Naive thymus-derived CD8-positive, alpha-beta T cell (primary cell): ENCODE results near the gene DUT. TPM values are rescaled to one million over a fixed set of nuclear protein-coding genes. Genes with fewer than 3 reads are reported as not detected.
A peak's percentile ranks its signal among the peaks of the same experiment; 100 is the strongest.
"Not testable (repeated sequence)": the region's sequence is repeated elsewhere in the genome, so short reads cannot be mapped to it uniquely, and the experiment has no call there.

Experiments
- ATAC-seq, 2 donors: fragments of 150-1000 bp; cut with Tn5 transposase in 1 of 2; sonication (Bioruptor Pico), chemical (Tn5 transposase) in 1 of 2; 1 replicate in 1 of 2; 2 replicates in 1 of 2; pipeline ENCODE4 v1.10.0; 2021; ENCODE audit warnings: mild to moderate bottlenecking in 2 of 2, moderate library complexity in 2 of 2
- POLR2A ChIA-PET: fragments of 350-600 bp; sonication (Branson Sonifier 250); formaldehyde crosslinking; loops from one replicate; lab custom pipeline; 2021; ENCODE audit warnings: antibody characterized with exemption; lab: Charles Lee
- DNase-seq, 10 donors: peaks; one replicate each; pipeline versions ENCODE4 v3.0.0 to v3.0.0-alpha.2; 2020 to 2022
- H3K27ac Mint-ChIP-seq, 10 donors: one replicate each; pipeline ENCODE4 v1.8.0; 2020 to 2022; ENCODE audit warnings: mild to moderate bottlenecking in 10 of 10, mixed read lengths in 10 of 10, moderate library complexity in 4 of 10, inconsistent platforms in 1 of 10
- H3K27me3 Mint-ChIP-seq, 5 donors: one replicate each; pipeline ENCODE4 v1.8.0; 2021 to 2022; ENCODE audit warnings: mixed read lengths in 5 of 5
- H3K36me3 Mint-ChIP-seq, 3 donors: one replicate each; pipeline ENCODE4 v1.8.0; 2020 to 2022; ENCODE audit warnings: mixed read lengths in 3 of 3, mild to moderate bottlenecking in 2 of 3, inconsistent platforms in 1 of 3
- H3K4me1 Mint-ChIP-seq, 4 donors: one replicate each; pipeline ENCODE4 v1.8.0; 2021 to 2022; ENCODE audit warnings: mixed read lengths in 4 of 4
- H3K4me3 Mint-ChIP-seq, 10 donors: one replicate each; pipeline ENCODE4 v1.8.0; 2020 to 2022; ENCODE audit warnings: mild to moderate bottlenecking in 10 of 10, mixed read lengths in 10 of 10, moderate library complexity in 6 of 10, inconsistent platforms in 1 of 10
- H3K9me3 Mint-ChIP-seq, 9 donors: one replicate each; pipeline ENCODE4 v1.8.0; 2020 to 2022; ENCODE audit warnings: mixed read lengths in 9 of 9, mild to moderate bottlenecking in 3 of 9, inconsistent platforms in 1 of 9, moderate library complexity in 1 of 9
- polyA plus RNA-seq, 3 donors: library from polyadenylated mRNA; unstranded; fragments of 300-500 nt; fragmentation: Illumina TruSeq; gene quantifications; one replicate each; pipeline ENCODE4 v1.2.3, GENCODE V29; 2021
- total RNA-seq, 8 experiments: library from RNA in 2 of 8; stranded (reverse) in 2 of 8; gene quantifications; one replicate each; pipeline ENCODE4 v1.2.3 and lab custom pipeline; 2021 to 2026

DUT gene
- total and polyA plus RNA-seq, 5 experiments from 2014 or later: 108 to 141 (median 113) TPM

- no peaks in the 10 kb centered on the region for H3K36me3 Mint-ChIP-seq
- H3K4me3 Mint-ChIP-seq: no peak overlapping the region
- H3K27me3 Mint-ChIP-seq: peaks cover 0 to 11% (median 0%) of the 10 kb centered on the region in 5 donors
- no peak overlapping the region for H3K27ac Mint-ChIP-seq
- DNase-seq (no peak), ATAC-seq (no peak)
- POLR2A ChIA-PET: no interaction called here
- H3K9me3 Mint-ChIP-seq: no peaks in the 10 kb centered on the region
- no peaks in the 10 kb centered on the region for H3K4me1 Mint-ChIP-seq
These were observed 23.6 kb upstream of the DUT start for GRCh38 chr15:48307586-48307985.

- Mint-ChIP-seq H3K36me3 (no peaks in the 10 kb centered on the region), H3K27me3 (peaks cover under 1 to 19% (median under 1%) of the 10 kb centered on the region in 5 donors), H3K4me3 (no peak overlapping the region), H3K9me3 (no peaks in the 10 kb centered on the region), H3K27ac (no peak overlapping the region), H3K4me1 (peaks cover 0 to 1% (median 0%) of the 10 kb centered on the region in 4 donors)
- ATAC-seq (no peak), DNase-seq (no peak)
- POLR2A ChIA-PET: no interaction called here
These were observed 21.5 kb upstream of the DUT start for GRCh38 chr15:48309740-48310139.

DNA sequence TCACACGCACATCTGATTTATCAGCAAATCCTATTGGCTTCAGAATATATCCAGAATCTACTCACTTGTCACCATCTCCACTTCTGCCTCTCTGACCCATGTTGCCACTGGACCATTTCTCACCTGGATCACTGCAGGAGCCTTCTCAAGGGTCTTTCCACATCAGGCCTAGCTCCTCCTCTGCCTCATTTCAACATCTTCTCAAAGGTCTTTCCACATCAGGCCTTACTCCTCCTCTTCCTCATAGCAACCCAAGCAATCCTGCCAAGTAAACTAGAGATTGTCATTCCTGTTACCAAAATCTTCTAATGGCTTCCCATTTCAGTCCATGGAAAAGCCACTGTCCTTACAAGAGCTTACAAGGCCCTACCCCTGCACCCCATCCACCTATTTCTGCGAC, 18.0 kb upstream of the DUT start:
- ATAC-seq: no peak
- no peaks in the 10 kb centered on the region for H3K9me3 Mint-ChIP-seq
- peaks cover 0 to 2% (median 0%) of the 10 kb centered on the region in 4 donors for H3K4me1 Mint-ChIP-seq
- no peak overlapping the region for H3K4me3 Mint-ChIP-seq
- no peak overlapping the region for H3K27ac Mint-ChIP-seq
- no peaks in the 10 kb centered on the region for H3K36me3 Mint-ChIP-seq
- POLR2A ChIA-PET: no interaction called here
- no peak for DNase-seq
- peaks cover 2 to 14% (median 6%) of the 10 kb centered on the region in 5 donors for H3K27me3 Mint-ChIP-seq

- Mint-ChIP-seq H3K27ac (peak overlapping the region in 1 of 10 donors; percentile 41), H3K4me1 (peaks cover 0 to 2% (median 0%) of the 10 kb centered on the region in 4 donors), H3K9me3 (no peaks in the 10 kb centered on the region), H3K4me3 (no peak overlapping the region), H3K27me3 (peaks cover 2 to 14% (median 10%) of the 10 kb centered on the region in 5 donors), H3K36me3 (no peaks in the 10 kb centered on the region)
- ATAC-seq: no peak
- DNase-seq: no peak
- POLR2A ChIA-PET: no interaction called here
These were observed 16.2 kb upstream of the DUT start for GRCh38 chr15:48315041-48315440.

- Mint-ChIP-seq H3K4me3 (no peak overlapping the region), H3K9me3 (no peaks in the 10 kb centered on the region), H3K27me3 (peaks cover 3 to 16% (median 10%) of the 10 kb centered on the region in 5 donors), H3K27ac (no peak overlapping the region), H3K36me3 (no peaks in the 10 kb centered on the region), H3K4me1 (peaks cover 0 to 2% (median 0%) of the 10 kb centered on the region in 4 donors)
- POLR2A ChIA-PET: no interaction called here
- no peak for ATAC-seq
- no peak for DNase-seq
These were observed 14.0 kb upstream of the DUT start for GRCh38 chr15:48317221-48317620.

DNA sequence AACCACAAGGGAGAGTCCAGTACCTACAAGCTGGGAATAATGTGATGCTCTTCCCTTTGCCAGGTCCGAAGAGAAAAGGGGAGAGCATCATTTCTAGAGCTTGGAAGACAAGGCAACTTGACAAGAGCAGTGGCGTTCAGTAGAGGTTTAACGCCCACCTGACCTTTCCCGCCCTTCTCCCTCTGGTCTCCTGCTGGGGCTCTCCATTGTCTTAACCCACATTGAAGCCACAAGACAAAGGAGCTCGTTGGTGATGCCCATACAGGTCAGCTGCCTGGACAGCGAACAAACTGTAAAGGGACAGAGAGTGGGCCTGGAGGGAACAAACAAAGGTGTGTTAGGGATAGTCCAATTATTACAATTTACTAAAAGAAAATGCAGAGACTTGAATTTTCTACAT, 13.1 kb upstream of the DUT start:
- POLR2A ChIA-PET: no interaction called here
- Mint-ChIP-seq H3K36me3 (no peaks in the 10 kb centered on the region), H3K4me3 (no peak overlapping the region), H3K9me3 (no peaks in the 10 kb centered on the region), H3K27ac (no peak overlapping the region), H3K27me3 (peaks cover 4 to 16% (median 10%) of the 10 kb centered on the region in 5 donors), H3K4me1 (peaks cover 0 to 2% (median 0%) of the 10 kb centered on the region in 4 donors)
- DNase-seq (no peak), ATAC-seq (no peak)

GRCh38 chr15:48323294-48323693, 7.9 kb upstream of the DUT start:
- Mint-ChIP-seq H3K36me3 (no peaks in the 10 kb centered on the region), H3K27me3 (peaks cover 0 to 10% (median 2%) of the 10 kb centered on the region in 5 donors), H3K9me3 (no peaks in the 10 kb centered on the region), H3K4me3 (no peak overlapping the region), H3K27ac (no peak overlapping the region), H3K4me1 (peaks cover 0 to 3% (median under 1%) of the 10 kb centered on the region in 4 donors)
- POLR2A ChIA-PET: no interaction called here
- ATAC-seq: no peak
- DNase-seq: no peak

- DNase-seq (no peak), ATAC-seq (no peak)
- no peak overlapping the region for H3K4me3 Mint-ChIP-seq
- no peaks in the 10 kb centered on the region for H3K36me3 Mint-ChIP-seq
- no peak overlapping the region for H3K27ac Mint-ChIP-seq
- H3K27me3 Mint-ChIP-seq: peaks cover 0 to 6% (median 0%) of the 10 kb centered on the region in 5 donors
- peaks cover under 1 to 7% (median 3%) of the 10 kb centered on the region in 4 donors for H3K4me1 Mint-ChIP-seq
- no peaks in the 10 kb centered on the region for H3K9me3 Mint-ChIP-seq
- POLR2A ChIA-PET: no interaction called here
These were observed 6.3 kb upstream of the DUT start for GRCh38 chr15:48324949-48325348.

DNA sequence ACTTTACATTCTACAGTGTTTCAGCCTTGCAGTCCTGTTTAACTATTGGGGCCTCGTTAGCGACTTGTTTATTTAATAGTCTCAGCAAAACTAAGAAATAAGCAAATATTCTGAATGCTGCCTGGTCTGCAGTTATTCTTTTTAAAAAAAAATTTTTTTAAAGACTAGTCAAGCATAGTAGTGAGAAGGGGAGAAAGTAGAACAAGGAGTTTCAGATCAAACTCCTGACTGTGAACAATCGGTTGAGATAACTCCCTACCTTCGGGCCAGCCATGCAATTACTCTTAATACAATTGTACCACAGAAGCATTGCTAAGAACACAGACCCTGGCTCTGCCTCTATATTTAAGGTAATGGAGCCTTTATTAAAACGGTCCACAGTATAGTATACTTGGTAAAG, 5.8 kb upstream of the DUT start:
- Mint-ChIP-seq H3K4me3 (no peak overlapping the region), H3K4me1 (peaks cover 5 to 11% (median 7%) of the 10 kb centered on the region in 4 donors), H3K27me3 (peaks cover 0 to 3% (median 0%) of the 10 kb centered on the region in 5 donors), H3K9me3 (no peaks in the 10 kb centered on the region), H3K27ac (no peak overlapping the region), H3K36me3 (no peaks in the 10 kb centered on the region)
- POLR2A ChIA-PET: no interaction called here
- DNase-seq: no peak
- no peak for ATAC-seq

DNA sequence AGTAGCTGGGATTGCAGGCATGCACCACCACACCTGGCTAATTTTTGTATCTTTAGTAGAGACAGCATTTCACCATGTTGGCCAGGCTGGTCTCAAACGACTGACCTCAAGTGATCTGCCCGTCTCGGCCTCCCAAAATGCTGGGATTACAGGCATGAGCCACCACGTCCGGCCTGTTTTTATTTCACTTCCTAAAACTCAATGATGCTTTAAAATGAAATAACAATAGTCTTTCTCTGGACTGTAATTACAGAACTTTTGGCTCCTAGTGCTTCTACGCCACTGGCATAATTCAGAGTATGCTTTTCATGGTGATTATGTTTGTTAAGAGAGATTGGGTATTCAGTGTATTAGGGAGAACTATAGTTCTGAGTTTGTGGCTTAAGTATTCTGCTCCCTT, 5.0 kb upstream of the DUT start:
- H3K4me1 Mint-ChIP-seq: peaks cover 8 to 17% (median 11%) of the 10 kb centered on the region in 4 donors
- H3K4me3 Mint-ChIP-seq, H3K27me3 Mint-ChIP-seq, POLR2A ChIA-PET, H3K9me3 Mint-ChIP-seq, H3K27ac Mint-ChIP-seq, ATAC-seq, H3K36me3 Mint-ChIP-seq, DNase-seq: not testable (repeated sequence)

- Mint-ChIP-seq H3K9me3 (no peaks in the 10 kb centered on the region), H3K27me3 (no peaks in the 10 kb centered on the region), H3K36me3 (peaks cover 0 to 9% (median 2%) of the 10 kb centered on the region in 3 donors), H3K27ac (peak overlapping the region; percentile 94 to 100 (median 99)), H3K4me3 (peak overlapping the region; percentile 94 to 100 (median 99)), H3K4me1 (peaks cover 11 to 26% (median 20%) of the 10 kb centered on the region in 4 donors)
- DNase-seq (no peak), ATAC-seq (no peak)
- POLR2A ChIA-PET: no interaction called here
These were observed 984 bp upstream of the DUT start for GRCh38 chr15:48330105-48330785.

GRCh38 chr15:48331796-48332641, 790 bp downstream of the DUT start:
- POLR2A ChIA-PET: interaction anchor here (0.6 to 1.3 kb wide), 4 partner anchors 160 to 839 kb away, joined by 3 to 4 read pairs (median 3); partner anchors contain the start of genes EID1 and SECISBP2L
- no peaks in the 10 kb centered on the region for H3K9me3 Mint-ChIP-seq
- peak overlapping the region; percentile 77 to 100 (median 98) for H3K4me3 Mint-ChIP-seq
- H3K36me3 Mint-ChIP-seq: peaks cover 0 to 19% (median 2%) of the 10 kb centered on the region in 3 donors
- ATAC-seq (peak; percentile 50 to 54), DNase-seq (peak; percentile 38 to 76 (median 61))
- peak overlapping the region; percentile 4 to 99 (median 90) for H3K27ac Mint-ChIP-seq
- peaks cover 11 to 29% (median 20%) of the 10 kb centered on the region in 4 donors for H3K4me1 Mint-ChIP-seq
- no peaks in the 10 kb centered on the region for H3K27me3 Mint-ChIP-seq

DNA sequence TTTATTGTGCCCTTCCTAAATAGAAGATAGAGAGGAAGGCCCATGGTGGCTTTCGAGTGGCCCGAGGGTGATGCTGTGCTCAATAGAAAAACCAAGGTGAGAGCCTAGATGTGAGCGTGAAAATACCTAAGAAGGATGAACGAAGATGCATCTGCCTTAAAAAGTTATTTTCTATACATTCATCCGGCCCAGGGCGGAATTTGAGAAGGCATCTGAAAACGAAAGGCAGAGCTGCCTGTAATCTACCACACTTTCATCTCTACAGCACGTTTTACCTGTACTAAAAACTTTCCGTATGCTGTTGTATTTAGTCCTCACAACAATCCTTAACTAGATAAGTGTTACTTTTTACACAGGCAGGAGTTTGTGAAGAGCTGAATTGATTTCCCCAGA, 1.4 kb downstream of the DUT start:
- Mint-ChIP-seq H3K4me3 (peak overlapping the region; percentile 77 to 100 (median 98)), H3K27me3 (no peaks in the 10 kb centered on the region), H3K27ac (peak overlapping the region; percentile 4 to 90 (median 69)), H3K36me3 (peaks cover 0 to 21% (median 2%) of the 10 kb centered on the region in 3 donors), H3K4me1 (peaks cover 11 to 29% (median 20%) of the 10 kb centered on the region in 4 donors), H3K9me3 (no peaks in the 10 kb centered on the region)
- POLR2A ChIA-PET: interaction anchor here (1.2 to 1.3 kb wide), 2 partner anchors 545 to 714 kb away, joined by 3 to 4 read pairs; partner anchors contain the start of genes EID1 and SECISBP2L
- ATAC-seq (no peak), DNase-seq (no peak)
